Anterior cingulate cortex (tissue), 58 donors: Measurements from ENCODE around the gene VAV3.

ENCODE experiments used
- DNase-seq, 58 donors: peaks; one replicate each; lab custom pipeline; 2025; lab: John Stamatoyannopoulos, UW

VAV3 gene

DNA sequence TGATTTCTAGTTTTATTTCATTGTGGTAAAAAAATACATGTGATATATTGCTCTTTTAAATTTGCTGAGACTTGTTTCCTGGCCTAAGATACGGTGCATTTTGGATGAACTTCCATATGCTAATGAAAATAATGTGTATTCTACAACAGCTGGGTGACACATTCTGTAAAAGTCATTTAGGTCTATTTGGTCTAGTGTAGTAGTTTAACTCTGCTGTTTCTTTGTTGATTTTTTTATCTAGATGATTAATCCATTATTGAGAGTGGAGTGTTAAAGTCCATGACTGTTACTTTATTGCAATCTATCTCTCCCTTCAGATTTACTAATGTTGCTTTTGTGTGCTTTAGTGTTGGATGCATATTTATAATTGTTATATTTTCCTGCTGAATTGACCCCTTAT, 161.4 kb downstream of the VAV3 start:
- no peak for DNase-seq

DNA sequence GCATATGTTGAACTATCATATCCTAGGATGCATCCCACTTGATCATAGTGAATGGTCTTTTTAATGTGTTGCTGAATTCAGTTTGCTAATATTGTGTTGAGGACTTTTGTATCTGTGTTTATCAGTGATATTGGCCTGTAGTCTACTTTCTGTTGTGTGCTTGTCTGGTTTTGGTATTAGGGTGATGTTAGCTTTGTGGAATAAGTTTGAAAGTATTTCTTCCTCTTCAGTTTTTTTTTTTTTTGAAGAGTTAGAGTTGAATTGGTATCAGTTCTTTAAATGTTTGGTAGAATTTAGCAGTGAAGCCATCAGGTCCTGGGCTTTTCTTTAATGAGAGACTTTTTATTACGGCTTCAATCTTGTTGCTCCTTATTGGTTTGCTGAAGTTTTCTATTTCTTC, 162.3 kb downstream of the VAV3 start:
- no peak for DNase-seq

DNA sequence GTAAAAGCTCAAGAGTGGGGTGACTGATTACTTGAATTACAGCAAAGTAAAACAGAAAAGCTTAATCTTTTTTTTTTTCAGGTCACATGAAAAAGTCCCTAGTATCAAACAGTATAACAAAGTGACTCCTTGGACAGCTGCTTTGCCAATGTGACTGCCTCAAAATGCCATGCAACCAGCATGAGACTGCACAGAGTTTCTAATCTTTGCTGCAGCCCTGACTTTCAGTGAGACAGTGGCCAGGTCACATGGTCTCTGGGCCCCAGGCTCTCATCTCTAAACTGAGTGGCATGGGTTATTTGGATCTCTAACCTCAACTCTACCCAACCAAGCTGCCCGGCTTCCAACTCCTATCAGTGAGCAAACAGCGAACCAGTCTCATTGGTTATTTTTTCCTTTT, 169.0 kb downstream of the VAV3 start:
- DNase-seq, result no peak

DNA sequence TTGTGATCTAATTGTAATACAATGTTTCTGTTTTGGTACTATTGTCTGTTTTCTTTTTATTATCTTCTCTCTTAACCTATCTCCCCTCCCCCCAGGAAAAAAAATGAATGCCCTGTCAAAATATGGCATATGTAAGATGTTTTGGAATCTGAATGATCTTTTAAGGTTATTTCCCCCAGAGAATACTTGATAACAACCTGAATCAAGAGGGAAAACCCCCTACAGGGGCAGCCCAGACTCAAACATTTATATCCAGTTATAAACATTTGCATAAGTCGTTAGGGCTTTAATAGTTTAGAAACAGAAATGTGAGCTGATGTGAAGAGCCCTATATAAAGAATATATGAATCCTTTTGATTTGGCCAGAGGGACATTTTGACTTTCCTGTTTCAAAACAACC, 169.5 kb downstream of the VAV3 start:
- no peak for DNase-seq

DNA sequence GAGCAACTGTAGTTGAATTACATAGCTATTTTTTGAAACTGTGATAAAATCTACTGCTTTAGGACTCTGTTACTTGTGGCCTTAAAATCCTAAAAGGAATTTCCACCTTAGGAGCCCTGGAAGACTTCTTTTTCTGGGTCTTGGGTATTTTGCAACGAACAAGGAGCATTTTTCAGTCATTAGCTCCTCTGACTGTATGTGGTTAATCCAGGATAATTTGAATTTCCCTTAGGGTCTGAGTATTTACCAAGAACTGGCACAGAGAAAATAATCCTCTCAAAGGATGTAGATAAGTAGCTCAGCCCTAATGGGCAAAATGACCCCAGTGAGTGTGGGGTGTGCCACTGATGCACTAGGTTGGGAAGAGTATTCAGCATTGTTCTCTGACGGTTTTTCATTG, 170.4 kb downstream of the VAV3 start:
- no peak for DNase-seq

DNA sequence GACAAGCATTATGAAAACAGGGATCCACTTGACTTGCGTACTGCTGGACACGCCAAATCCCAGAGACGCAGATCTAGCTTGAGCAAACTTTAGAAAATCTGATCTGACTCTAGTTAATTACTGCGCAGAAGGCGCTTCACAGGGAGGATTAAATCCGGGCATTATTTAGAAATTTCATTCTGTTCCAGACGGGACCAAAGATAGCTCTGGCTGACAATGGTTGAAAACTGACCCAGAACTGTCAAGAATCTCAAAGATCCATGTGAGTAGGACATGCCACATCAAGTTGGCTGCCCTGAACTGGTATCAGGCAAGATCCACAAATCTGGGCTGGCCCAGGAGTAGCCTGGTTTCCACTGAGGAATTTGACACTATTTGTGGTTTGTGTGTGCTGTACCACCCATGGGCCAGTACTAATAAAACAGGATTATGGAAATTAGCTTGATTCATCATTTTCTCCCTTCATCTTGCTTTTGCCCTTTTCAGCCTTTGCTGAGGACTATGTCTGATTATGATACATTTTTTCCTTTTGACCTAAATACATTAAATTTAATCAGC, 171.0 kb downstream of the VAV3 start:
- DNase-seq, result no peak

DNA sequence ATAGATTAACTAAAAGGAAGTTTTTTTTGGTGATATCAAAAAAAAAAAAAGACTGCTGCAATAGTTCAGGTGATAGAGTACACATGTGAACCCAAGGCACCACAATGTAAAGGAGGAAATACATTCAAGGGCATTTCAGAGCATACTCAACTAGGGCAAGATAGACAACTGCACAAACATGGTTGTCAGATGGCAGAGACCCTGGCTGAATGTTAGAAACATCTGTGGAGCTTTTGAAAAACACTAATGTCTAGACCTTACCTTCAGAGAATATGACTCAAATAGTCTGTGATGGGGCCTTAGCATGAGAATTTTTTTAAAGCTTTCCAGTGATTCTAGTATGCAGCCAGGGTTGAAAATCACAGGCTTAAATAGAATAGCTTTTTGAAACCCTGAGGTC, 173.6 kb downstream of the VAV3 start:
- DNase-seq, result no peak

DNA sequence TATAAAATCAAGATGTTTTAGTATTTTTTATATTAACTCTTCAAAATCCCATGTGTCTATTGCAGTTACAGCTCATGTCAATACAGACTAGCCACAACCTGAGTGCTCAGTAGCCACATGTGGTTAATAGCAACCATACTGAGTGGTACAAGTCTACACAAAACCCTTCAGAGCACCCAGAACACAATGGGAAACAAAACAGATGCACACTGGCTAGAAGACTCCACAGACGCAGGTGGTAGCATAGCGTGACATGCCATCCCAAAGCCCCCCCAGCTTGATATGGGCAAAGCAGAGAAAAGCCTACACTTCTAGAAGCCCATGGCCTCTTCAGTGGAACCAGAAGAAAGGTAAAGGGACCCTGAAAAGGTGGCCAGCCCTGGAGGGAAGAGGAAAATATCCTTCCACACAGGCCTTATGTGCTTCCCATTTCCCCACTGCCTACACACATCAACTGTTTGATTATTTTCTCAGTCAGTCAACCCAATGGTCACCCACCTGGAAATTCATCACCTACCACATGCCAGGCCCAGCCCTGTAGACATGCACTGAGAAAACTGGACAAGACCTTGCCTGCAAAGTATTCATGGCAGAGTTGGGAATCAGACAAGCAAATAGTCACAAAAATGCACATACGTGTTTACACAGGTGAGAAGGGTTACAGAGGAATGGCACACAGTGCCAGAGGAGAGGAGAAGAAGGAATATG, 175.0 kb downstream of the VAV3 start:
- no peak for DNase-seq

DNA sequence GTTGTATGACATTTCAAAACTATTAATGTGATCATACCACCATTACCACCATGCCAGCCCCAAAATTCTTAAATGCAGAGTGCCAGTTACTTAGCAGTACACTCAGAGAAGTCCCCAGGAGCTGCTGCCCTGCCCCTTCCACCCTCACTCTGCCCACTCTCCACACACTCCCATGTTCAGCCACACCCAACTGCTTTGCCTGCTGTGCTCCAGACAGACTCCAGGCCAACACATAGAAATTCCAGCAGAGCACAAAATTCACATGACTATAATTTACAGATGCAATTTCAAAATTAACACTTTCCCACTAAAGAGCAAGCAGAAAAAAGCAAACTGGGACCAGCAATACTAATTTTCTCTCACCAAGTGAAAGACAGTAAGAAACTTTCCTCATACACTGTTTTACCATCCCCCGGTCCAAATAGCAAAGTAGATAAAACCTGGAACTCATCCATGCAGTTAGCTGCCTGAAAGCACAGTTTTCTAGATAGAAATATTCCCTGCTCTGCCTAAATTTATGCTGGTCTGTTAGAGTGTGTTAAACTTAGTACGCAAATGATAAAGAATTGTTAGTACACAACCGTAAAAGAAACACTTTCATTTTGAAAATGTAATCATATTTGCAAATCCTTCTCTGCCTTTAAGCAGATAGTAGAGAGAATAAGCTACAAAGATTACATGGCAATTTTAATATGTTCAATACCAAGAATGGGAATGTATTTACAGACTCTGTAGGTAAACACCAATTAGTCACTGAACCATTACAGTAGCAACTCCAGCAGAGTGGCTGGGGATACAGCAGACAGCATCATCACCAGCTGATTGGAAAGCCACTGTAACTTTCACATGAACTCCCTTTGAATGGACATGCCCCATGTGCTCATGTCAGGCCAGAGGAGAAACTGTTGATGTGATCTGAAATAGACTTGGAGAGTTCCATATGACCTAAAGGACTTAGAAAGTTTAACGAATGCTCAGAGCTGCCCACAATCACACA, 176.5 kb downstream of the VAV3 start:
- DNase-seq, result no peak

DNA sequence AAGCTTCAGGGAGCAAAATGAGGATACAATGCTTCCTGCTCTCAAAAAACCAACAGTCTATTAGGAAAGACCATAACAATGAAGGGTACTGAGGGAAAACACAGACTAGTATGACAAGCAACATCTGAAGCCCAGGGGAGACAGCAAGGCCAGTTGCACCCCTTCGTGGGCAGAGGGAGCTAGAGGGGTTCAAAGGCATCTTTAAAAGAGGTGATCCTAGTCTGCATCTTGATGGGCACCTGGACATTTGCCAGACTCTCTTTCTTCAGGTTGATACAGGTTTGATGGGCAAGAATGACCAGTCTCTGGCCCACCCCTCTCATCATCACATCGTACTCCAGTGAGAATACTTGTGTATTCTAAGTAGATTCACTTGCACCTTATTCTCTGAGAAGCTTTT, 177.7 kb downstream of the VAV3 start:
- peak in 1 of 58 donors; percentile 0 for DNase-seq

DNA sequence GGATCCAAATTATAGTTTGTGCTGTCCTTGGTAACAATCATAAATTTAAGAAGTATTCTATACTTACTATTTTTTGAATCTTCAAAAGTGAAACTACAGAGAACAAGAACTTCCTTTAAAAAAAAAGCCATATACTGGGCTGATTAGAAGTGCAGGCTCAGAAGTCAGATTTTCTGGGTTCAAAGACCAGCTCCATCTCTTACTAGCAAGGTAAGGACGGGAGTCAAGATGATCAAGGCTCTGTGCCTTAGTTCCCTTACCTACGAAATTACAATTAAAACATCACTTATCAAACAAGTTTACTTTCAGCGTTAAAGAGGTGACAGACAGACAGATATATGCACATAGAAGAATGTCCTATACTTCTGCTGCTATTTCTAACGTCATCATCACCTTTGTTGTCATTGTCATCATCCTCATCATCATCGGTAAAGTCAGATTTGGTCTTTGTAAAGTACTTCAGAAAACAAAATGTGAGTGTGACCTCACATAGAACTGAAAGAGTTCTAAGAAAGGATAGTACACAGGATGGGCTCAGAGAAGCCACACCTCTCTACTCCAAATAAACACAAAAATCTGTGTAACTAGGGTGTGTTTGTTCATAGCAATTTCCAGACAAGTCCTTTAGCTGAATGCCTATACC, 178.7 kb downstream of the VAV3 start:
- no peak for DNase-seq

DNA sequence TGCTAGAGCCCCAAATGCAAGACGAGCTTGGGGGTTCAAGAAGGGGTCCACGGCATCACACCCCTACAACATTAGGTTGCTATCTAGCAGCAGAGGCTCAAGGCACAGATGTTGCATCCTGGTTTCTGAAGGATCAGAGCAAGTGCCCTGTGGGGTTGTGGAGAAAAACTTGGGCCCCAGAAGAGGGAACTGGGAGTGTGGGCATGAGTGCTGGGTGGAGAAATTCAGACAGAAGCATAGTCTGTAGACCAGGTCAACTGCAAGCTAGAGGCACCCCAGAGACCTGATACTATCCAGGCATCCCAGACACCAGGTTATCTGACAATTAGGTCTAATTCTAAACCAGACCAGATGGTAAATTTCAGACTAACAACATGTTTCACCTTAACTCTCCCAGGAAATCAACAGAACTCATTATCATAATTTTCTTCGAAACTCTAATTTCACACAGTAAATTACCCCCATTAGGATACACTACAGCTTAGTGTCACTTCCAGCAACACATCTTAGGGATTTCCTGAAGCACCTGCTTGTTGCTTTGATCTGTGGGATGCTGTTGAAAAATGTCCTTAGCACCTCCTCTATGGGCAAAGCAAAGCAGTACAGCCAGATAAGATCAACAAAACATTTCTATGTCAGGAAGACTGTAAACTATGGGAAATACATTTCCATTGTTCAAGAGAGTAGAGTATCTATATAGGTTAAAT, 179.3 kb downstream of the VAV3 start:
- DNase-seq, result no peak

DNA sequence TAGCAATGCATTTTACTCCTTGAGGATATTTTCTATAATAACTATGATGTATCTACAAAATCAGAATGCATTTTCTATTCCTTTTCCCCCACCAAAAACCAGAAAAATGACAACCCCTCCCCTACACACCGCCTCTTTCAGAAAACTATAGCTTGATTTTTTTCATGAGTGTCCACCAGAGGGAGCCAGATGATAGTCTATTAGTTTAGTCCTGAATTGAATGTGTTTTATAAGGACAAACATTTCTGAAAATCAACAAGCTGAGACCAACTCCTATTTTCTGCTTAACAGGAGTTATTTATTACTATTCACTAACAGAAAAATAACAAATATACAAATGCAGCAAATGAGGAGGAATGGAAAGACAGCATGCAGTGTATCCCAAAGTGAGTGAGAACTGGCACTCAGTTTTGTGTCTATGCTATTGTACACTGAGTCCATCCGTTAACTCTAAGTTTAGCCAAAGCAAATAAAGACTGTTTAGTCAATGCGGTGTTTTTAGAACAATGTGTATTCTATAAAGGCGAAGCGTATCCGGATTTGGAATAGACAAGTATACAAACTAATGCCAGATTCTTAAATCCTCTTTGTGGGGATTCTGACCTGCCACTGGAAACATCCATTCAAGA, 182.6 kb downstream of the VAV3 start:
- DNase-seq, result peak in 8 of 58 donors; percentile 1 to 42 (median 8)

DNA sequence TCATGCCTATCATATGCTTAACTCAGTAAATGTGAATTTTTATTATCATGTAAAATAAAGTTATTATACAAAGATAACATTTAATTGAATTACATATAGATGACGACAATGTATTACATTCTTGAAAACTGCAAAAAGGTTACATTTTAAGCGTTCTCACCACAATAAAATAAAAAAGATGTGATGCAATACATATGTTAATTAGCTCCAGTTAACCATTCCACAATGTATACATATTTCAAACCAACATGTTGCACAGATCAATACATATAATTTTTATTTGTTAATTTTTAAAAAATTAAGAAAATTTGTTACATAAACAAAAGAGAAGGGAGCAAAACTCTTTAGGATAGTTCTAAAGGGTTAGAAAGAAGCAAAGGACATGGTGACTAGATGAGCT, 183.7 kb downstream of the VAV3 start:
- DNase-seq, result no peak

DNA sequence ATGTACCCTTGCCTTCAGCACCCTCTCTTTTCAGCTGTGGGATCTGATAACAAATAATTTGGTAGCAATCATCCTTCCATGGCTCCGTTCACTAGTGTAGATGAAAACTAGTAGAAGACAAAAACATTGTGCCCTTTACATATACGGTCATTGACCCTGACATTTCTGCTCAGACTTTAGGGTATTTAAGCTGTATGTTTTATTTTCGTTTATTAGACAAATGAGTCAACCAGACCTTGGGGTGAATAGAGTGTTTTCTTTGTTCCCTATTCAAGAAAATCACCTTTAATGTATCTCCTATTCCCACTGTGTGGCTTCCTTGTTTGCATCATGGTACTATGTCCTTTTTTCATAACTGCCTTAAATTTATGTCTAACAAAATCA, 187.3 kb downstream of the VAV3 start:
- DNase-seq, result no peak

DNA sequence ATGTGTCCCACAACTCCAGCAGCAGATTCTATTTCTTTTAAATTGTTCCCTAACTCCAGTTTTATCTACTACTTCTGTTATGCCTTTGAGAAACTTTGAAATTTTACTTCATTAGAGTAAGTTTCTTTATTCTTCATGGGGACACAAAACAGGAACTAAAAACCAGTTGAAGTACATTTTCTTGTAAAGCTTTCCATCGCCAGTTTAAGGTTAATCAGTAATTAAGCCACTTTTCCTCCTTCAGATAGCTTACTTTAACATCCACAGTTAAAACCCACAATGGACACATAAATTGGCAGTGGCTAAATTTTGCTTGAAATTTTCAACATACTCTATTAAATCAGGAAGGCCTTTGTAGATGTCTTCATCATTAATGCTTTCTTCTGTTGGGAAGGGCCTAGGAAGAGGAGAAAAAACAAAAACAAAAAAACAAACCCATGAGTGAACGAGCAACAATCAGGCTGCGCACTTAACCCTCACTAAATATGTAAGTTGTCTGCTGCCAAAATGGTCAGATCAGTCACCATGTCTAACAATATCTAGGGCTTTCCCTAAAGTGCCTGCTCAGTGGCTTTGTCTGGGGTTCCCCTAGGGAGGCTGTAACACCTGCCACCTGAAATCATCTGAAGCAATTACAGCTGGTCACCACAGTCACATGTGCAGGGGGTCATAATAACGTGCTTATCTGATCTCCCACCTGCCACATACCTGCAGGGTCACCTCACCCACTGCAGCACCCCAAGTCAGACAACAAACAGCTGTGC, 187.9 kb downstream of the VAV3 start:
- DNase-seq, result no peak

DNA sequence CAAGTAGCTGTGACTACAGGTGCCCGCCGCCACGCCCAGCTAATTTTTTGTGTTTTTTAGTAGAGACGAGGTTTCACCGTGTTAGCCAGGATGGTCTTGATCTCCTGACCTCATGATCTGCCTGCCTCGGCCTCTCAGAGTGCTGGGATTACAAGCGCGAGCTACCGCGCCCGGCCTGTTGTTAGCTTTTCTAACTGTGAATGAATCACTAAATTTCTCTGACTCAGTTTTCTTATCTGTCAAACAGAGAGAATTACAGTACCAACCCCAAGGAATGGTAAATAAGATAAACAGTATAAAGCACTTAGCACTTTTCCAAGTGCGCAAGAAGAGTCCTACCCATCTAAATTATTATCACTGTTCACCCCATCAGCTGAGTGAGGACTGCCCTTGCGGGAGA, 193.6 kb downstream of the VAV3 start:
- DNase-seq, result no peak

DNA sequence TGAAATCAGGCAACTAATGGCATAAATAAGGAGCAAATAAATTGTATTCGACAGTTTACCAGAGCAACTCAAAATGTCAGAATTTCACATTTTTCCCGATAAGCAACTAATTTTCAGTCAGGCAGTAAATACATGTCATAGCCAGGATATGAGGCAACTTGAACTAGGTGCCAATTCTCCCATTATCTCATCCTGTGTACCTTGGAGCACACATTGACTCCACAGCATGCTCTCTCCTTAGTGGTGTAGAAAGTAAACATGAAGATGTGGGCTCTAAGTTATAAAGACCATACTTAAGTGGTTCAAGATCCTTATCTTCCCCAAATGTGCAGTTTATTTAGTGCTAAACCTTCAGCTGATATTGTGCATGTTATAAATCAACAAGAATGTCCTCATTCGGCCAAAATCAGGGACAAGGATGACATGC, 197.8 kb downstream of the VAV3 start:
- no peak for DNase-seq

DNA sequence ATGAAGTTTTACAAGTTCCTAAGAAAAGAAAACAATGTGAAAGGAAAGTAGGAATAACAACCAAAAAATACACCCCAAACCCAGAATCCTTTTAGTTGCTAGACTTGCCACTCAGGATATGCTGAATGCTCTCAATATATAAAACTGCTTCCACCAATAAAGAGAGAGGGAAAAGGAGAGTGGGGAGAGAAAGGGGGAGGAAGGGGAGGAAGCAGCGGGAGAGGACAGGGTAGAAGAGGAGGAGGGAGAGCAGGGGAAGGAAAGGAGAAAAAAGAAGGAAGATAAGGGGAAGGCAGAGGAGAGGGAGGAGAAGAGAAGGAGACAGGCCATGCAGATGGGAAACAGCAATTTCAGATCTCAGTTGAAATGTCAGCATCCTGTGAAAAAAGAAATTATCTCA, 198.4 kb downstream of the VAV3 start:
- DNase-seq, result no peak
